HPDE6-E6E7 (cell line): ENCODE measurements around the gene CABYR.

Experiments used
- DNase-seq: peaks from one replicate; pipeline ENCODE4 v3.0.0; 2011; ENCODE audit warnings: missing footprints; ENCODE audit errors: extremely low spot score

The CABYR gene

GRCh38 chr18:24189664-24190346, 50.9 kb downstream of the CABYR start:
- DNase-seq: no peak

GRCh38 chr18:24190590-24190989, 51.7 kb downstream of the CABYR start:
- no peak for DNase-seq

- DNase-seq: no peak
These were observed 56.6 kb downstream of the CABYR start for GRCh38 chr18:24195296-24196053.

DNA sequence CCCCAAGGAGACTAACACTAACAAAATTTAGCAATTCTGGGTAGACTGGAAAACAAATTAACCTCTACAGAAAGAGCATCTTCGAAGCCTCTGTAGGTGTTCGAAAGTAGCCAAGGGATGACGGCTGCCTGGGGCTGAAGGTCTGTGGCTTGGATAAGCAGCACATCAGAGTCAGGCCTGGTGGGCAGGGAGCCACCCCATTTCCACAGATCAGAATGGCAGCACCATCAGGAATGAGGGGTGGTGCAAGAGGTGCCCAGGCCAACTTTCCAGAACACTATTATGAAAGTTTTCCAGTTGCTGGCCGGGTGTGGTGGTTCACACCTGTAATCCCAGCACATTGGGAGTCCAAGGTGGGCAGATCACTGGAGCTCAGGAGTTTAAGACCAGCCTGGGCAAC, 57.9 kb downstream of the CABYR start:
- no peak for DNase-seq

- no peak for DNase-seq
These were observed 58.5 kb downstream of the CABYR start for GRCh38 chr18:24197412-24197811.

DNA sequence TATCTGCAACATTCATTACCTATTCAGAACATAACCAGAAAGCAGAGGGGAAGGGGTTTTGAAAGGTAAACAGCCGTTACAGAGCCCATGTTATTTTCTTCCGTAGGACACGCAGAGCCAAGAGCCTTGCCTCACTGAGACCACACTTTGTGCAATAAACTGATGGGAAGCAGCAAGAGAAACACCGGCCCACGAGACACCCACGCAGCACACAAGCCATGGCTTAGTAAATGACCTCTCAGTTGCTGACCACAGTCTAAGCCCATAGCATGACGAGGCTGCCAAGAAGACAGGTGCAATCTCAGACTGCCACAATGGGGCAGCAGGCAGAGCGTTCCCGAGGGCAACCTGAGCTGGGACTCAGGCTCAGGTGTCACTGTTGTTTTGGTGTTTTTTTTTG, 59.6 kb downstream of the CABYR start:
- no peak for DNase-seq

GRCh38 chr18:24199372-24199962, 60.6 kb downstream of the CABYR start:
- no peak for DNase-seq

- DNase-seq: no peak
These were observed 61.8 kb downstream of the CABYR start for GRCh38 chr18:24200494-24201290.

- DNase-seq: no peak
These were observed 63.1 kb downstream of the CABYR start for GRCh38 chr18:24201699-24202687.

- DNase-seq: no peak
These were observed 66.0 kb downstream of the CABYR start for GRCh38 chr18:24204904-24205303.

- no peak for DNase-seq
These were observed 69.6 kb downstream of the CABYR start for GRCh38 chr18:24208270-24209035.

DNA sequence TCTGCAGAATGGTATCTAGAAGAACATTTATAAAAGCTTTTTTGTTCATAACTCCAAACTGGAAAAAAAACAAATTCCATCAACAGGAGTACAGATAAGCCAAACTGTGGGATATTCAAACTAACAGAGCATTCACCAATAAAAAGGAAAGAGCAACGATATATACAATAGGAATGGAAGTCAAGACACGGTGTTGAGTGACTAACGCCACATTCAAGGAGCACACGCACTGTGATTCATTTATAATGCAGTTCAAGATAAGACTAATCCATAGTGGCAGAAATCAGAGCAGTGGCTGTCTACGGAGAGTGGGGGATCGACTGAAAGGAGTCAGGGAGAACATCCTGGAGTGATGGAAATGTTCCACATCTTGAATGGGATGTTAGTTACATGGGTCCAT, 70.7 kb downstream of the CABYR start:
- peak; percentile 41 for DNase-seq
